H1 (cell line): ENCODE measurements around the gene VPS35L. TPM values are rescaled to one million over a fixed set of nuclear protein-coding genes. Genes with fewer than 3 reads are reported as not detected.

Source experiments
- CTCF ChIA-PET: fragments of 300-600 bp; sonication (Branson Sonifier 250); formaldehyde crosslinking; loops from one replicate; lab custom pipeline; 2021; ENCODE audit not compliant: partially characterized antibody; lab: Charles Lee
- POLR2A ChIA-PET: fragments of 300-600 bp; sonication (Branson Sonifier 250); formaldehyde crosslinking; loops from one replicate; lab custom pipeline; 2021; ENCODE audit warnings: inconsistent platforms; ENCODE audit not compliant: partially characterized antibody; lab: Charles Lee
- DNase-seq, 2 experiments: peaks; one replicate each; pipeline versions ENCODE4 v3.0.0 to v3.0.0-alpha.2; 2010 to 2022; ENCODE audit warnings: low spot score in 2 of 2, low read depth in 1 of 2, mixed read lengths in 1 of 2
- FAIRE-seq: peaks from 2 replicates; lab custom pipeline; 2011; peaks lifted over from hg19 to GRCh38; lab: Jason Lieb, UNC
- H2AFZ ChIP-seq: 2 replicates; pipeline ENCODE4 v1.8.1; 2012; ENCODE audit warnings: low read length, inconsistent platforms
- H2AK5ac ChIP-seq: 2 replicates; pipeline ENCODE4 v1.6.1; 2013; ENCODE audit warnings: low read depth, low read length
- H2BK120ac ChIP-seq: replicated peaks from 2 replicates; pipeline ENCODE3; 2013; ENCODE audit warnings: low read depth, low read length, inconsistent platforms
- H2BK12ac ChIP-seq: 2 replicates; pipeline ENCODE4 v1.6.1; 2013; ENCODE audit warnings: low read depth, low read length
- H2BK15ac ChIP-seq: 2 replicates; pipeline ENCODE4 v1.6.1; 2013; ENCODE audit warnings: low read length
- H2BK20ac ChIP-seq: 2 replicates; pipeline ENCODE4 v1.6.1; 2013; ENCODE audit warnings: low read length
- H2BK5ac ChIP-seq: 2 replicates; pipeline ENCODE4 v1.6.1; 2013; ENCODE audit warnings: low read depth, low read length
- H3K14ac ChIP-seq: 2 replicates; pipeline ENCODE4 v1.6.1; 2013; ENCODE audit warnings: inconsistent platforms; ENCODE audit not compliant: insufficient read length
- H3K18ac ChIP-seq: 2 replicates; pipeline ENCODE4 v1.6.1; 2013; ENCODE audit warnings: low read length; ENCODE audit errors: extremely low read depth
- H3K23ac ChIP-seq: 2 replicates; pipeline ENCODE4 v1.6.1; 2013; ENCODE audit warnings: inconsistent platforms; ENCODE audit not compliant: insufficient read length
- H3K23me2 ChIP-seq: 2 replicates; pipeline ENCODE4 v1.6.1; 2013; ENCODE audit warnings: low read depth, low read length
- H3K27ac ChIP-seq: 2 replicates; pipeline ENCODE4 v1.6.1; 2011; ENCODE audit warnings: low read depth, low read length, inconsistent platforms
- H3K27me3 ChIP-seq, 4 experiments: replicated peaks in 1 of 4; 1 replicate in 1 of 4; 2 replicates in 3 of 4; pipeline versions ENCODE4 v1.6.1 to v1.8.1; 2011 to 2013; ENCODE audit warnings: low read length in 3 of 4, mild to moderate bottlenecking in 3 of 4, inconsistent platforms in 2 of 4, mixed read lengths in 2 of 4, moderate library complexity in 1 of 4; ENCODE audit not compliant: control insufficient read depth in 3 of 4, insufficient read depth in 3 of 4; ENCODE audit errors: extremely low read depth in 1 of 4
- H3K36me3 ChIP-seq, 4 experiments: 2 replicates each; pipeline versions ENCODE4 v1.6.1 to v1.8.1; 2011 to 2013; ENCODE audit warnings: mild to moderate bottlenecking in 4 of 4, low read length in 3 of 4, moderate library complexity in 2 of 4, control low read depth in 1 of 4, inconsistent platforms in 1 of 4; ENCODE audit not compliant: insufficient read depth in 4 of 4, control insufficient read depth in 2 of 4
- H3K4ac ChIP-seq: replicated peaks from 2 replicates; pipeline ENCODE3; 2013; ENCODE audit warnings: low read length, low read depth, mixed read lengths, inconsistent platforms; ENCODE audit not compliant: insufficient read length
- H3K4me1 ChIP-seq, 4 experiments: replicated peaks in 1 of 4; 1 replicate in 1 of 4; 2 replicates in 3 of 4; pipeline versions ENCODE4 v1.6.1 to v1.8.1; 2011 to 2013; ENCODE audit warnings: low read length in 3 of 4, inconsistent platforms in 2 of 4, mixed read lengths in 1 of 4; ENCODE audit not compliant: insufficient read depth in 4 of 4, control insufficient read depth in 3 of 4
- H3K4me2 ChIP-seq, 2 experiments: 2 replicates each; pipeline versions ENCODE4 v1.6.1 to v1.8.1; 2011 to 2013; ENCODE audit warnings: low read depth in 2 of 2, low read length in 2 of 2, control low read depth in 1 of 2, inconsistent platforms in 1 of 2, mild to moderate bottlenecking in 1 of 2; ENCODE audit not compliant: insufficient read depth in 1 of 2
- H3K4me3 ChIP-seq, 4 experiments: fragments of 200-600, 300-600 bp in 1 of 4; sonication (generic), shearing (Covaris generic), sonication (Bioruptor Twin) in 1 of 4; 2 replicates each; pipeline versions ENCODE4 v1.5.1 to v1.8.1; 2011 to 2016; ENCODE audit warnings: low read length in 4 of 4, low read depth in 3 of 4, control low read depth in 2 of 4, inconsistent platforms in 2 of 4, mild to moderate bottlenecking in 2 of 4, mixed read lengths in 1 of 4, moderate library complexity in 1 of 4; ENCODE audit not compliant: insufficient read depth in 2 of 4; ENCODE audit errors: extremely low read depth in 1 of 4
- H3K56ac ChIP-seq: replicated peaks from 2 replicates; pipeline ENCODE3; 2013; ENCODE audit warnings: low read depth, mild to moderate bottlenecking, mixed read lengths, low read length, inconsistent platforms; ENCODE audit not compliant: insufficient read length
- H3K79me1 ChIP-seq: 2 replicates; pipeline ENCODE4 v1.6.1; 2013; ENCODE audit warnings: low read depth, low read length, control low read depth
- H3K79me2 ChIP-seq, 2 experiments: 2 replicates each; pipeline versions ENCODE4 v1.6.1 to v1.8.1; 2012 to 2013; ENCODE audit warnings: low read length in 2 of 2, mild to moderate bottlenecking in 2 of 2, inconsistent platforms in 1 of 2; ENCODE audit not compliant: insufficient read depth in 2 of 2, control insufficient read depth in 1 of 2
- H3K9ac ChIP-seq, 4 experiments: replicated peaks in 1 of 4; 1 replicate in 1 of 4; 2 replicates in 3 of 4; pipeline versions ENCODE4 v1.6.1 to v1.8.1; 2011 to 2013; ENCODE audit warnings: low read depth in 3 of 4, low read length in 3 of 4, control low read depth in 2 of 4, mild to moderate bottlenecking in 2 of 4, moderate library complexity in 2 of 4, inconsistent platforms in 1 of 4; ENCODE audit errors: extremely low read depth in 1 of 4
- H3K9me3 ChIP-seq, 2 experiments: 2 replicates each; pipeline versions ENCODE4 v1.6.1 to v1.8.1; 2012 to 2013; ENCODE audit warnings: mild to moderate bottlenecking in 2 of 2, moderate library complexity in 2 of 2, control low read depth in 1 of 2, inconsistent platforms in 1 of 2, low read depth in 1 of 2, low read length in 1 of 2, mixed read lengths in 1 of 2; ENCODE audit not compliant: insufficient read depth in 2 of 2
- H4K20me1 ChIP-seq, 2 experiments: replicated peaks in 1 of 2; 2 replicates each; pipeline versions ENCODE3 to v1.8.1; 2011 to 2013; ENCODE audit warnings: inconsistent platforms in 2 of 2, low read length in 2 of 2, mild to moderate bottlenecking in 1 of 2; ENCODE audit not compliant: insufficient read depth in 2 of 2, control insufficient read depth in 1 of 2
- H4K5ac ChIP-seq: 2 replicates; pipeline ENCODE4 v1.6.1; 2013; ENCODE audit warnings: low read length, low read depth, mixed read lengths, inconsistent platforms; ENCODE audit not compliant: insufficient read length
- H4K8ac ChIP-seq: 2 replicates; pipeline ENCODE4 v1.8.0; 2013; ENCODE audit warnings: mild to moderate bottlenecking, moderate library complexity, low read length, inconsistent platforms; ENCODE audit not compliant: insufficient read depth; ENCODE audit errors: extremely low read depth
- H4K91ac ChIP-seq: replicated peaks from 2 replicates; pipeline ENCODE3; 2013; ENCODE audit warnings: low read length, mixed read lengths, inconsistent platforms; ENCODE audit not compliant: insufficient read length
- EGR1 ChIP-seq: IDR thresholded peaks from 2 replicates; pipeline ENCODE4 v1.6.1; 2011; ENCODE audit warnings: low read depth, low read length, borderline replicate concordance
- EP300 ChIP-seq, 2 experiments: IDR thresholded peaks; 1 replicate in 1 of 2; 2 replicates in 1 of 2; pipeline ENCODE4 v1.6.1; 2011 to 2012; ENCODE audit warnings: low read depth in 2 of 2, low read length in 2 of 2, mild to moderate bottlenecking in 2 of 2, borderline replicate concordance in 1 of 2, inconsistent platforms in 1 of 2, moderate library complexity in 1 of 2
- EZH2 ChIP-seq: fragments of 200-600 bp; sonication (generic); IDR thresholded peaks from 2 replicates; pipeline ENCODE4 v1.7.1; 2012; ENCODE audit warnings: low read depth, mild to moderate bottlenecking, moderate library complexity, low read length, inconsistent platforms; ENCODE audit not compliant: severe bottlenecking
- FOSL1 ChIP-seq: IDR thresholded peaks from 2 replicates; pipeline ENCODE4 v1.6.1; 2011; ENCODE audit warnings: mild to moderate bottlenecking, low read depth, low read length, moderate library complexity; ENCODE audit not compliant: insufficient read depth
- HDAC6 ChIP-seq: IDR thresholded peaks from one replicate; pipeline ENCODE4 v1.7.1; 2012; ENCODE audit warnings: low read depth, mild to moderate bottlenecking, inconsistent platforms, low read length, moderate library complexity
- POLR2AphosphoS5 ChIP-seq: IDR thresholded peaks from 2 replicates; pipeline ENCODE4 v1.6.1; 2011; ENCODE audit warnings: low read depth, low read length
- POU5F1 ChIP-seq: IDR thresholded peaks from 2 replicates; pipeline ENCODE4 v1.6.1; 2011; ENCODE audit warnings: low read depth, mild to moderate bottlenecking, low read length, moderate library complexity
- SIRT6 ChIP-seq: IDR thresholded peaks from one replicate; pipeline ENCODE4 v1.7.1; 2012; ENCODE audit warnings: low read length, inconsistent platforms
- SP2 ChIP-seq: IDR thresholded peaks from 2 replicates; pipeline ENCODE4 v1.6.1; 2012; ENCODE audit warnings: mild to moderate bottlenecking, low read length, inconsistent platforms
- SP4 ChIP-seq: IDR thresholded peaks from 2 replicates; pipeline ENCODE4 v1.6.1; 2012; ENCODE audit warnings: low read length, inconsistent platforms
- SRF ChIP-seq: IDR thresholded peaks from 2 replicates; pipeline ENCODE4 v1.6.1; 2011; ENCODE audit warnings: mild to moderate bottlenecking, low read depth, low read length, moderate library complexity
- TAF1 ChIP-seq: IDR thresholded peaks from 2 replicates; pipeline ENCODE4 v1.6.1; 2011; ENCODE audit warnings: mild to moderate bottlenecking, low read depth, low read length
- TCF12 ChIP-seq: IDR thresholded peaks from 2 replicates; pipeline ENCODE4 v1.6.1; 2011; ENCODE audit warnings: low read depth, mild to moderate bottlenecking, low read length
- ZNF274 ChIP-seq: IDR thresholded peaks from 2 replicates; pipeline ENCODE4 v1.7.0; 2012; ENCODE audit warnings: low read length, borderline replicate concordance; ENCODE audit errors: extremely low read depth
- WGBS, 2 experiments: shearing (Covaris generic) in 1 of 2; methylation state at CpG; one replicate each; pipeline versions ENCODE4 v1.1.6 to v1.1.7; 2013 to 2015; ENCODE audit warnings: low lambda C conversion rate in 2 of 2, mixed read lengths in 2 of 2, inconsistent platforms in 1 of 2, low coverage in 1 of 2, missing lambda C conversion rate in 1 of 2; ENCODE audit not compliant: insufficient replicate concordance in 2 of 2, insufficient coverage in 1 of 2, insufficient read length in 1 of 2; ENCODE audit errors: extremely low coverage in 1 of 2, missing lambda C conversion rate in 1 of 2; 5-methylcytosine and 5-hydroxymethylcytosine counted together
- polyA plus RNA-seq, 7 experiments: library from polyadenylated mRNA; depleted of rRNA in 3 of 7; stranded (reverse) in 5 of 7; unstranded in 2 of 7; fragments of >200 nt in 5 of 7; fragments of 200-250 nt in 2 of 7; gene quantifications; 1 replicate in 5 of 7; 2 replicates in 1 of 7; 4 replicates in 1 of 7; pipeline versions ENCODE4 v1.2.1 to v1.2.3, GENCODE V29; 2011 to 2013; ENCODE audit warnings: missing spikeins in 2 of 7, mixed read lengths in 2 of 7
- total RNA-seq: library from RNA; stranded (reverse); fragmentation: NEBNext Ultra II Directional; extraction: Animal tissue kit (Norgen Biotek cat#: 25700); gene quantifications from 2 replicates; pipeline ENCODE4 v1.2.1, GENCODE V29; 2021

Gene VPS35L
- total and polyA plus RNA-seq, 2 of the 8 experiments (the other 6 are each of a cell fraction or from before 2014, with no cell fraction given): 31.5 to 57.1 TPM

GRCh38 chr16:19582050-19582831 is 26.7 kb downstream of the VPS35L start:
- H3K36me3 ChIP-seq: peaks cover 9 to 53% (median 31%) of the 10 kb centered on the region in 4 experiments
- no peaks in the 10 kb centered on the region for H4K20me1 ChIP-seq
- no peak overlapping the region for H2BK120ac ChIP-seq
- no peak overlapping the region for H2AK5ac ChIP-seq
- no peak overlapping the region for H4K91ac ChIP-seq
- no peak overlapping the region for H3K14ac ChIP-seq
- H3K18ac ChIP-seq: no peak overlapping the region
- H3K27me3 ChIP-seq: no peaks in the 10 kb centered on the region
- DNase-seq: no peak
- H3K79me1 ChIP-seq: no peaks in the 10 kb centered on the region
- no peak overlapping the region for H2BK12ac ChIP-seq
- no peak for FAIRE-seq
- H3K4ac ChIP-seq: no peak overlapping the region
- H3K56ac ChIP-seq: no peak overlapping the region
- no peaks in the 10 kb centered on the region for H3K4me1 ChIP-seq
- WGBS, 2 experiments: 91% methylated on average over 10 of the region's 10 CpGs; no CpG with 5 or more reads in 1 of the 2 experiments
- H3K4me3 ChIP-seq: no peak overlapping the region
- H3K9ac ChIP-seq: no peak overlapping the region
- H2AFZ ChIP-seq: no peak overlapping the region
- H3K9me3 ChIP-seq: peaks cover 4 to 8% of the 10 kb centered on the region in 2 experiments; a peak in 2 of 4 replicates
- no peaks in the 10 kb centered on the region for H3K23me2 ChIP-seq
- H2BK5ac ChIP-seq: no peak overlapping the region
- no peak overlapping the region for H2BK15ac ChIP-seq
- no peak overlapping the region for H3K27ac ChIP-seq
- ChIA-PET CTCF (interaction anchor here (1.5 kb wide), 1 partner anchor 18 kb away, joined by 3 read pairs; no protein-coding TSS in a partner anchor), POLR2A (no interaction called here)
- H4K8ac ChIP-seq: no peak overlapping the region
- no peaks in the 10 kb centered on the region for H3K79me2 ChIP-seq
- no peak overlapping the region for H4K5ac ChIP-seq
- H2BK20ac ChIP-seq: no peak overlapping the region
- H3K4me2 ChIP-seq: no peak overlapping the region
- H3K23ac ChIP-seq: no peak overlapping the region
- TF ChIP-seq POLR2AphosphoS5 (no peak), SIRT6 (no peak), POU5F1 (no peak), TCF12 (no peak), EGR1 (no peak), EP300 (IDR thresholded peaks at IDR 0.05; ENCODE audit: borderline replicate concordance in 1 of 2, low read depth in 2 of 2, low read length in 2 of 2) (no peak), HDAC6 (no peak), SRF (no peak), SP2 (no peak), TAF1 (no peak), ZNF274 (no peak), SP4 (no peak), EZH2 (no peak), FOSL1 (no peak)
